H9 (cell line): ENCODE measurements around the gene NAV1. TPM values are rescaled to one million over a fixed set of nuclear protein-coding genes. Genes with fewer than 3 reads are reported as not detected.

ENCODE experiments used
- DNase-seq: peaks from one replicate; pipeline ENCODE4 v3.0.0-alpha.2; 2017
- H2AFZ ChIP-seq: one replicate; pipeline ENCODE4 v1.6.1; 2013; ENCODE audit warnings: mild to moderate bottlenecking, low read length, control low read depth, moderate library complexity
- H2AK5ac ChIP-seq: 2 replicates; pipeline ENCODE4 v1.6.1; 2013; ENCODE audit warnings: low read length, control low read depth, mixed read lengths; ENCODE audit not compliant: insufficient read length
- H2BK120ac ChIP-seq: one replicate; pipeline ENCODE4 v1.6.1; 2013; ENCODE audit warnings: low read depth, mild to moderate bottlenecking, low read length, control low read depth, inconsistent platforms; ENCODE audit not compliant: poor library complexity, severe bottlenecking
- H2BK12ac ChIP-seq: 2 replicates; pipeline ENCODE4 v1.6.1; 2013; ENCODE audit warnings: low read length, control low read depth, mixed read lengths, low read depth; ENCODE audit not compliant: insufficient read length
- H2BK15ac ChIP-seq: 2 replicates; pipeline ENCODE4 v1.6.1; 2013; ENCODE audit warnings: low read depth, low read length, control low read depth
- H2BK20ac ChIP-seq: one replicate; pipeline ENCODE4 v1.6.1; 2013; ENCODE audit warnings: low read depth, mild to moderate bottlenecking, low read length, control low read depth, inconsistent platforms; ENCODE audit not compliant: poor library complexity, severe bottlenecking
- H2BK5ac ChIP-seq: 2 replicates; pipeline ENCODE4 v1.6.1; 2013; ENCODE audit warnings: low read length, control low read depth, mixed read lengths; ENCODE audit not compliant: insufficient read length
- H3K14ac ChIP-seq: 2 replicates; pipeline ENCODE4 v1.6.1; 2013; ENCODE audit warnings: low read length, control low read depth; ENCODE audit not compliant: insufficient read depth
- H3K18ac ChIP-seq: 2 replicates; pipeline ENCODE4 v1.6.1; 2013; ENCODE audit warnings: low read depth, mild to moderate bottlenecking, mixed read lengths, low read length, control low read depth; ENCODE audit not compliant: insufficient read length
- H3K23ac ChIP-seq: 2 replicates; pipeline ENCODE4 v1.6.1; 2013; ENCODE audit warnings: low read length, control low read depth, mixed read lengths, low read depth; ENCODE audit not compliant: insufficient read length
- H3K23me2 ChIP-seq: 2 replicates; pipeline ENCODE4 v1.6.1; 2013; ENCODE audit warnings: low read depth, mild to moderate bottlenecking, mixed read lengths, low read length, control low read depth; ENCODE audit not compliant: insufficient read length, poor library complexity, severe bottlenecking
- H3K27ac ChIP-seq: 2 replicates; pipeline ENCODE4 v1.5.1; 2013; ENCODE audit warnings: low read length, control low read depth, mixed read lengths, low read depth; ENCODE audit not compliant: insufficient read length
- H3K27me3 ChIP-seq: 2 replicates; pipeline ENCODE4 v1.6.1; 2013; ENCODE audit warnings: low read length, control low read depth, inconsistent platforms; ENCODE audit not compliant: insufficient read depth
- H3K4ac ChIP-seq: 2 replicates; pipeline ENCODE4 v1.6.1; 2013; ENCODE audit warnings: low read depth, mild to moderate bottlenecking, control low read depth, inconsistent platforms, low read length, moderate library complexity
- H3K4me1 ChIP-seq: 2 replicates; pipeline ENCODE4 v1.6.1; 2013; ENCODE audit warnings: low read length, control low read depth, inconsistent platforms; ENCODE audit not compliant: insufficient read depth
- H3K4me2 ChIP-seq: 2 replicates; pipeline ENCODE4 v1.6.1; 2013; ENCODE audit warnings: low read length, control low read depth, mixed read lengths; ENCODE audit not compliant: insufficient read length, insufficient read depth
- H3K56ac ChIP-seq: 2 replicates; pipeline ENCODE4 v1.6.1; 2013; ENCODE audit warnings: low read depth, mild to moderate bottlenecking, mixed read lengths, low read length, control low read depth; ENCODE audit not compliant: insufficient read length
- H3K79me1 ChIP-seq: 2 replicates; pipeline ENCODE4 v1.6.1; 2013; ENCODE audit warnings: low read depth, mild to moderate bottlenecking, moderate library complexity, low read length, control low read depth, inconsistent platforms; ENCODE audit not compliant: insufficient read depth, poor library complexity, severe bottlenecking
- H3K79me2 ChIP-seq: 2 replicates; pipeline ENCODE4 v1.6.1; 2013; ENCODE audit warnings: low read length, control low read depth, inconsistent platforms; ENCODE audit not compliant: insufficient read depth
- H3K9ac ChIP-seq: 2 replicates; pipeline ENCODE4 v1.6.1; 2013; ENCODE audit warnings: low read length, control low read depth, mixed read lengths; ENCODE audit not compliant: insufficient read length; ENCODE audit errors: extremely low read depth
- H3K9me3 ChIP-seq: one replicate; pipeline ENCODE4 v1.6.1; 2013; ENCODE audit warnings: low read depth, low read length, inconsistent platforms; ENCODE audit not compliant: control insufficient read depth
- H3T11ph ChIP-seq: one replicate; pipeline ENCODE4 v1.6.1; 2013; ENCODE audit warnings: mild to moderate bottlenecking, low read length, control low read depth, inconsistent platforms
- H4K20me1 ChIP-seq: one replicate; pipeline ENCODE4 v1.6.1; 2013; ENCODE audit not compliant: control insufficient read depth, insufficient read length, insufficient read depth
- H4K5ac ChIP-seq: 2 replicates; pipeline ENCODE4 v1.6.1; 2013; ENCODE audit warnings: low read depth, mild to moderate bottlenecking, mixed read lengths, low read length, control low read depth; ENCODE audit not compliant: insufficient read length
- H4K8ac ChIP-seq: replicated peaks from 2 replicates; pipeline ENCODE4 v1.6.1; 2013; ENCODE audit warnings: low read length, control low read depth, mixed read lengths, low read depth; ENCODE audit not compliant: insufficient read length
- H4K91ac ChIP-seq: 2 replicates; pipeline ENCODE4 v1.6.1; 2013; ENCODE audit warnings: low read depth, mild to moderate bottlenecking, moderate library complexity, mixed read lengths, low read length, control low read depth; ENCODE audit not compliant: insufficient read length
- H3K27ac Mint-ChIP-seq, 3 experiments: 2 replicates in 2 of 3; 3 replicates in 1 of 3; pipeline ENCODE4 v1.8.0; 2020 to 2021; ENCODE audit warnings: mixed read lengths in 3 of 3, mild to moderate bottlenecking in 1 of 3, moderate library complexity in 1 of 3
- H3K27me3 Mint-ChIP-seq: 2 replicates; pipeline ENCODE4 v1.8.0; 2021; ENCODE audit warnings: low read depth, mild to moderate bottlenecking, moderate library complexity, mixed read lengths
- H3K36me3 Mint-ChIP-seq, 3 experiments: 2 replicates in 2 of 3; 3 replicates in 1 of 3; pipeline ENCODE4 v1.8.0; 2020 to 2021; ENCODE audit warnings: low read depth in 3 of 3, mixed read lengths in 3 of 3; ENCODE audit not compliant: insufficient read depth in 1 of 3
- H3K4me1 Mint-ChIP-seq, 2 experiments: 2 replicates each; pipeline ENCODE4 v1.8.0; 2020; ENCODE audit warnings: mixed read lengths in 2 of 2
- H3K4me3 Mint-ChIP-seq, 2 experiments: 2 replicates in 1 of 2; 3 replicates in 1 of 2; pipeline ENCODE4 v1.8.0; 2020 to 2021; ENCODE audit warnings: mild to moderate bottlenecking in 2 of 2, mixed read lengths in 2 of 2, moderate library complexity in 1 of 2
- H3K9me3 Mint-ChIP-seq, 2 experiments: 2 replicates in 1 of 2; 3 replicates in 1 of 2; pipeline ENCODE4 v1.8.0; 2020; ENCODE audit warnings: mild to moderate bottlenecking in 2 of 2, mixed read lengths in 2 of 2, moderate library complexity in 1 of 2
- WGBS: extraction: QIAGEN DNeasy Blood & Tissue Kit; methylation state at CpG from one replicate; pipeline ENCODE4 v1.1.7; 2013; ENCODE audit warnings: missing lambda C conversion rate, low lambda C conversion rate, mixed read lengths; ENCODE audit not compliant: insufficient read length; ENCODE audit errors: extremely low coverage; 5-methylcytosine and 5-hydroxymethylcytosine counted together
- total RNA-seq: library from RNA; stranded (reverse); gene quantifications from 2 replicates; pipeline ENCODE4 v1.2.1, GENCODE V29; 2021
- TF ChIP-seq, protein P1 (sequence below): fragments of 200-600 bp; sonication (generic); conservative IDR thresholded peaks from 3 replicates; pipeline ENCODE4 v1.8.0; 2021; ENCODE audit warnings: antibody characterized with exemption, mild to moderate bottlenecking

Gene NAV1
- total RNA-seq, 1 experiment from 2014 or later = 20.5 TPM

- Histone ChIP-seq H3K56ac (no peak overlapping the region), H2BK12ac (no peak overlapping the region), H3K23ac (no peak overlapping the region), H3K4me1 (no peaks in the 10 kb centered on the region; the same call in 1 of the 2 replicates), H3T11ph (no peak overlapping the region), H3K9ac (no peak overlapping the region), H2AFZ (no peak overlapping the region), H3K14ac (no peak overlapping the region), H2BK120ac (no peak overlapping the region), H3K27ac (no peak overlapping the region), H3K79me2 (no peaks in the 10 kb centered on the region), H3K9me3 (no peaks in the 10 kb centered on the region), H2BK5ac (no peak overlapping the region), H3K79me1 (no peaks in the 10 kb centered on the region), H4K5ac (no peak overlapping the region), H4K20me1 (no peaks in the 10 kb centered on the region), H4K8ac (no peak overlapping the region), H2BK20ac (no peak overlapping the region), H4K91ac (no peak overlapping the region), H2BK15ac (no peak overlapping the region), H3K4me2 (no peak overlapping the region), H2AK5ac (no peak overlapping the region), H3K23me2 (no peaks in the 10 kb centered on the region), H3K4ac (no peak overlapping the region), H3K18ac (no peak overlapping the region), H3K27me3 (no peaks in the 10 kb centered on the region)
- Mint-ChIP-seq H3K27ac (no peak overlapping the region; a peak in 1 of 7 replicates), H3K9me3 (no peaks in the 10 kb centered on the region; a peak in 1 of 5 replicates), H3K4me3 (no peak overlapping the region), H3K36me3 (no peaks in the 10 kb centered on the region), H3K4me1 (peaks cover 16 to 25% of the 10 kb centered on the region in 2 experiments), H3K27me3 (peaks cover 3% of the 10 kb centered on the region; the same call in 1 of the 2 replicates)
- TF ChIP-seq, protein P1, sequence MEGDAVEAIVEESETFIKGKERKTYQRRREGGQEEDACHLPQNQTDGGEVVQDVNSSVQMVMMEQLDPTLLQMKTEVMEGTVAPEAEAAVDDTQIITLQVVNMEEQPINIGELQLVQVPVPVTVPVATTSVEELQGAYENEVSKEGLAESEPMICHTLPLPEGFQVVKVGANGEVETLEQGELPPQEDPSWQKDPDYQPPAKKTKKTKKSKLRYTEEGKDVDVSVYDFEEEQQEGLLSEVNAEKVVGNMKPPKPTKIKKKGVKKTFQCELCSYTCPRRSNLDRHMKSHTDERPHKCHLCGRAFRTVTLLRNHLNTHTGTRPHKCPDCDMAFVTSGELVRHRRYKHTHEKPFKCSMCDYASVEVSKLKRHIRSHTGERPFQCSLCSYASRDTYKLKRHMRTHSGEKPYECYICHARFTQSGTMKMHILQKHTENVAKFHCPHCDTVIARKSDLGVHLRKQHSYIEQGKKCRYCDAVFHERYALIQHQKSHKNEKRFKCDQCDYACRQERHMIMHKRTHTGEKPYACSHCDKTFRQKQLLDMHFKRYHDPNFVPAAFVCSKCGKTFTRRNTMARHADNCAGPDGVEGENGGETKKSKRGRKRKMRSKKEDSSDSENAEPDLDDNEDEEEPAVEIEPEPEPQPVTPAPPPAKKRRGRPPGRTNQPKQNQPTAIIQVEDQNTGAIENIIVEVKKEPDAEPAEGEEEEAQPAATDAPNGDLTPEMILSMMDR = no peak
- no CpG with 5 or more reads among the region's 3 CpGs for WGBS
- no peak for DNase-seq
These were observed 44.7 kb downstream of the NAV1 start for GRCh38 chr1:201583663-201584062.
